Neural cell (in vitro differentiated cells): ENCODE results near the gene SP6. TPM values are rescaled to one million over a fixed set of nuclear protein-coding genes. Genes with fewer than 3 reads are reported as not detected.

Experiments used
- H2AFZ ChIP-seq: fragments of 200-600, 300-800 bp; sonication (generic), shearing (Covaris generic); 2 replicates; pipeline ENCODE4 v1.6.0; 2014; ENCODE audit warnings: low read depth, mild to moderate bottlenecking, antibody characterized with exemption, low read length, moderate library complexity
- H3F3A ChIP-seq: fragments of 200-600 bp; shearing (Covaris generic); 2 replicates; pipeline ENCODE4 v1.6.1; 2016; ENCODE audit warnings: mild to moderate bottlenecking, moderate library complexity, mixed read lengths, antibody characterized with exemption, low read length; ENCODE audit not compliant: insufficient read depth, poor library complexity, severe bottlenecking
- H3K27ac ChIP-seq: fragments of 200-600, 300-800 bp; sonication (generic), shearing (Covaris generic); 2 replicates; pipeline ENCODE4 v1.5.1; 2014; ENCODE audit warnings: mild to moderate bottlenecking, low read length, moderate library complexity
- H3K27me3 ChIP-seq: fragments of 300-800, 200-600 bp; sonication (generic), shearing (Covaris generic); 2 replicates; pipeline ENCODE4 v1.6.0; 2014; ENCODE audit warnings: mild to moderate bottlenecking, low read depth, low read length, moderate library complexity; ENCODE audit not compliant: insufficient read depth
- H3K36me3 ChIP-seq: fragments of 300-800, 200-600 bp; sonication (generic), shearing (Covaris generic); 2 replicates; pipeline ENCODE4 v1.5.1; 2014; ENCODE audit warnings: mild to moderate bottlenecking, antibody characterized with exemption, low read length, moderate library complexity; ENCODE audit not compliant: insufficient read depth
- H3K4me2 ChIP-seq: fragments of 300-800, 200-600 bp; sonication (generic), shearing (Covaris generic); 2 replicates; pipeline ENCODE4 v1.6.0; 2014; ENCODE audit warnings: mild to moderate bottlenecking, low read length
- H3K4me3 ChIP-seq: fragments of 300-800, 200-600 bp; sonication (generic), shearing (Covaris generic); 2 replicates; pipeline ENCODE4 v1.5.1; 2014; ENCODE audit warnings: mild to moderate bottlenecking, low read length, moderate library complexity
- H3K79me2 ChIP-seq: fragments of 200-600 bp; shearing (Covaris generic); replicated peaks from 2 replicates; pipeline ENCODE4 v1.6.0; 2014; ENCODE audit warnings: mild to moderate bottlenecking, low read length, moderate library complexity; ENCODE audit not compliant: insufficient read depth
- H3K9ac ChIP-seq: fragments of 300-800, 200-600 bp; sonication (generic), shearing (Covaris generic); 2 replicates; pipeline ENCODE4 v1.6.1; 2016; ENCODE audit warnings: mild to moderate bottlenecking, low read length, mixed read lengths
- H3K9me2 ChIP-seq: fragments of 200-600 bp; shearing (Covaris generic); 2 replicates; pipeline ENCODE4 v1.6.1; 2016; ENCODE audit warnings: mild to moderate bottlenecking, low read length, mixed read lengths; ENCODE audit not compliant: insufficient read depth
- H3K9me3 ChIP-seq: fragments of 200-600, 300-800 bp; sonication (generic), shearing (Covaris generic); 2 replicates; pipeline ENCODE4 v1.6.1; 2016; ENCODE audit warnings: mild to moderate bottlenecking, mixed run types, low read length, moderate library complexity, mixed read lengths
- H4K20me1 ChIP-seq: fragments of 200-600 bp; shearing (Covaris generic); 2 replicates; pipeline ENCODE4 v1.6.1; 2016; ENCODE audit warnings: mild to moderate bottlenecking, mixed run types; ENCODE audit not compliant: insufficient read depth
- EP300 ChIP-seq: fragments of 450-650 bp; conservative IDR thresholded peaks from 2 replicates; pipeline ENCODE4 v1.6.1; 2014; ENCODE audit warnings: antibody characterized with exemption, mild to moderate bottlenecking, moderate library complexity; ENCODE audit not compliant: poor library complexity, severe bottlenecking
- EZH2 ChIP-seq: fragments of 200-600, 300-800 bp; shearing (Covaris generic), sonication (generic); IDR thresholded peaks from 2 replicates; pipeline ENCODE4 v1.6.1; 2014; ENCODE audit warnings: antibody characterized with exemption, low read length, borderline replicate concordance, mild to moderate bottlenecking; ENCODE audit not compliant: insufficient read depth, poor library complexity, severe bottlenecking
- MXI1 ChIP-seq: fragments of 450-650 bp; conservative IDR thresholded peaks from 2 replicates; pipeline ENCODE4 v1.6.1; 2014; ENCODE audit warnings: antibody characterized with exemption, mild to moderate bottlenecking; ENCODE audit not compliant: poor library complexity, severe bottlenecking
- POLR2AphosphoS5 ChIP-seq: IDR thresholded peaks from 2 replicates; pipeline ENCODE4 v1.6.1; 2012
- RAD21 ChIP-seq: fragments of 450-650 bp; conservative IDR thresholded peaks from 2 replicates; pipeline ENCODE4 v1.6.1; 2014; ENCODE audit warnings: antibody characterized with exemption, mild to moderate bottlenecking, moderate library complexity
- SMC3 ChIP-seq: fragments of 450-650 bp; conservative IDR thresholded peaks from 2 replicates; pipeline ENCODE4 v1.6.1; 2014; ENCODE audit warnings: antibody characterized with exemption, mild to moderate bottlenecking, moderate library complexity; ENCODE audit not compliant: poor library complexity
- TAF1 ChIP-seq: IDR thresholded peaks from 2 replicates; pipeline ENCODE4 v1.6.1; 2012; ENCODE audit warnings: low read depth
- polyA plus RNA-seq: library from polyadenylated mRNA; depleted of rRNA; stranded (reverse); fragments of >200 nt; gene quantifications from 2 replicates; pipeline ENCODE4 v1.2.3, GENCODE V29; 2014
- TF ChIP-seq, protein P1 (sequence below): fragments of 450-650 bp; IDR thresholded peaks from 2 replicates; pipeline ENCODE4 v1.5.1; 2014; ENCODE audit warnings: antibody characterized with exemption, mild to moderate bottlenecking, moderate library complexity; ENCODE audit not compliant: poor library complexity, severe bottlenecking
- TF ChIP-seq, protein P2 (sequence below): IDR thresholded peaks from 2 replicates; pipeline ENCODE4 v1.6.1; 2012; ENCODE audit warnings: borderline replicate concordance

Gene SP6
- polyA plus RNA-seq, 1 donor from 2014 or later, result 0.42 TPM

DNA sequence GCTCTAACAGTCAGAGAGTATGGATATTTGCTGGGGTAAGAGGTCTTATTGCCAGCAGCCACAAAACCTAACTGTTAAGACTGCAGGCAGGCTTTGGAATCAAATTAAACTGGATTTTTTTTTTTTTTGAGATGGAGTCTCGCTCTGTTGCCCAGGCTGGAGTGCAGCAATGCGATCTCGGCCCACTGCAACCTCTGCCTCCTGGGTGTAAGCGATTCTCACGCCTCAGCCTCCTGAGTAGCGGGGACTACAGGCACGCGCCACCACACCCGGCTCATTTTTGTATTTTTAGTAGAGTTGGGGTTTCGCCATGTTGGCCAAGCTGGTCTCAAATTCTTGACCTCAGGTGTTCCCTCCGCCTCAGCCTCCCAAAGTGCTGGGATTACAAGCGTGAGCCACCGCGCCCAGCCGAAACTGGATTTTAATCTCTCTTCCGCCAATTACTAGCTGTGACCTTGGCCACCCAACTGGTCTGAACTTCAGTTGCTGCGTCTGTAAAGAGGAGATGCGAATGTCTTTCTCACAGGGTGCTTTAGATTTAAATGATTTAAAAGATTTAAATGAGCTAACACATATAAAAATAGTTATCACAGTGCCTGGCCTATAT is 20.5 kb downstream of the SP6 start:
- H3K27me3 ChIP-seq, result no peaks in the 10 kb centered on the region
- H3K4me2 ChIP-seq, result peak overlapping the region; percentile 77
- H4K20me1 ChIP-seq, result no peaks in the 10 kb centered on the region
- no peak overlapping the region for H2AFZ ChIP-seq
- H3K9ac ChIP-seq, result peak overlapping the region; percentile 80
- TF ChIP-seq EP300, result no peak
- TF ChIP-seq TAF1, result no peak
- no peak for TF ChIP-seq SMC3
- no peak for TF ChIP-seq EZH2
- TF ChIP-seq POLR2AphosphoS5, result no peak
- TF ChIP-seq, protein P1, sequence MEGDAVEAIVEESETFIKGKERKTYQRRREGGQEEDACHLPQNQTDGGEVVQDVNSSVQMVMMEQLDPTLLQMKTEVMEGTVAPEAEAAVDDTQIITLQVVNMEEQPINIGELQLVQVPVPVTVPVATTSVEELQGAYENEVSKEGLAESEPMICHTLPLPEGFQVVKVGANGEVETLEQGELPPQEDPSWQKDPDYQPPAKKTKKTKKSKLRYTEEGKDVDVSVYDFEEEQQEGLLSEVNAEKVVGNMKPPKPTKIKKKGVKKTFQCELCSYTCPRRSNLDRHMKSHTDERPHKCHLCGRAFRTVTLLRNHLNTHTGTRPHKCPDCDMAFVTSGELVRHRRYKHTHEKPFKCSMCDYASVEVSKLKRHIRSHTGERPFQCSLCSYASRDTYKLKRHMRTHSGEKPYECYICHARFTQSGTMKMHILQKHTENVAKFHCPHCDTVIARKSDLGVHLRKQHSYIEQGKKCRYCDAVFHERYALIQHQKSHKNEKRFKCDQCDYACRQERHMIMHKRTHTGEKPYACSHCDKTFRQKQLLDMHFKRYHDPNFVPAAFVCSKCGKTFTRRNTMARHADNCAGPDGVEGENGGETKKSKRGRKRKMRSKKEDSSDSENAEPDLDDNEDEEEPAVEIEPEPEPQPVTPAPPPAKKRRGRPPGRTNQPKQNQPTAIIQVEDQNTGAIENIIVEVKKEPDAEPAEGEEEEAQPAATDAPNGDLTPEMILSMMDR, result no peak
- no peak for TF ChIP-seq RAD21
- TF ChIP-seq, protein P2, sequence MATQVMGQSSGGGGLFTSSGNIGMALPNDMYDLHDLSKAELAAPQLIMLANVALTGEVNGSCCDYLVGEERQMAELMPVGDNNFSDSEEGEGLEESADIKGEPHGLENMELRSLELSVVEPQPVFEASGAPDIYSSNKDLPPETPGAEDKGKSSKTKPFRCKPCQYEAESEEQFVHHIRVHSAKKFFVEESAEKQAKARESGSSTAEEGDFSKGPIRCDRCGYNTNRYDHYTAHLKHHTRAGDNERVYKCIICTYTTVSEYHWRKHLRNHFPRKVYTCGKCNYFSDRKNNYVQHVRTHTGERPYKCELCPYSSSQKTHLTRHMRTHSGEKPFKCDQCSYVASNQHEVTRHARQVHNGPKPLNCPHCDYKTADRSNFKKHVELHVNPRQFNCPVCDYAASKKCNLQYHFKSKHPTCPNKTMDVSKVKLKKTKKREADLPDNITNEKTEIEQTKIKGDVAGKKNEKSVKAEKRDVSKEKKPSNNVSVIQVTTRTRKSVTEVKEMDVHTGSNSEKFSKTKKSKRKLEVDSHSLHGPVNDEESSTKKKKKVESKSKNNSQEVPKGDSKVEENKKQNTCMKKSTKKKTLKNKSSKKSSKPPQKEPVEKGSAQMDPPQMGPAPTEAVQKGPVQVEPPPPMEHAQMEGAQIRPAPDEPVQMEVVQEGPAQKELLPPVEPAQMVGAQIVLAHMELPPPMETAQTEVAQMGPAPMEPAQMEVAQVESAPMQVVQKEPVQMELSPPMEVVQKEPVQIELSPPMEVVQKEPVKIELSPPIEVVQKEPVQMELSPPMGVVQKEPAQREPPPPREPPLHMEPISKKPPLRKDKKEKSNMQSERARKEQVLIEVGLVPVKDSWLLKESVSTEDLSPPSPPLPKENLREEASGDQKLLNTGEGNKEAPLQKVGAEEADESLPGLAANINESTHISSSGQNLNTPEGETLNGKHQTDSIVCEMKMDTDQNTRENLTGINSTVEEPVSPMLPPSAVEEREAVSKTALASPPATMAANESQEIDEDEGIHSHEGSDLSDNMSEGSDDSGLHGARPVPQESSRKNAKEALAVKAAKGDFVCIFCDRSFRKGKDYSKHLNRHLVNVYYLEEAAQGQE, result no peak
- no peak for TF ChIP-seq MXI1
- peak overlapping the region; percentile 77 for H3K27ac ChIP-seq
- no peaks in the 10 kb centered on the region for H3K9me2 ChIP-seq
- peaks cover 6% of the 10 kb centered on the region for H3K79me2 ChIP-seq
- no peaks in the 10 kb centered on the region for H3K9me3 ChIP-seq
- H3F3A ChIP-seq, result peaks cover 2% of the 10 kb centered on the region
- H3K4me3 ChIP-seq, result peak overlapping the region; percentile 71
- no peaks in the 10 kb centered on the region for H3K36me3 ChIP-seq

DNA sequence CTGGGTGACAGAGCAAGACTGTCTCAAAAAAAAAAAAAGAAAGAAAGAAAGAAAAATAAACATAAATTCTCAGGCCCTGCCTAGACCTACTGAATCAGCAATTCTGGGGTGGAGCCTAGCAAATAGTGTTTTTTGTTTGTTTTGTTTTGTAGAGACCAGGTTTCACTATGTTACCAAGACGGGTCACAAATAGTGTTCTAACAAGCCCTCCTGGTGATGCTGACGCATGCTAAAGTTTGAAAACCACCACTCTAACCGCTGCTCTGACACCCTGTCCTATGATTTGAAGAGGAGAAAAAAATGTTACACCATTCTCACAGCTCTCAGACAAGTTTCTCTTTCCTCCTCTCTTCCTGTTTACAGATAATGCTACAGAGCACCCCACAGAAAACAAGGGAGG is 21.1 kb downstream of the SP6 start:
- Histone ChIP-seq H3F3A (peaks cover 2% of the 10 kb centered on the region), H3K4me2 (no peak overlapping the region), H3K36me3 (no peaks in the 10 kb centered on the region), H3K4me3 (peak overlapping the region; percentile 71), H3K9ac (no peak overlapping the region), H4K20me1 (no peaks in the 10 kb centered on the region), H3K9me2 (no peaks in the 10 kb centered on the region), H3K27ac (no peak overlapping the region), H3K27me3 (no peaks in the 10 kb centered on the region), H3K9me3 (no peaks in the 10 kb centered on the region), H2AFZ (no peak overlapping the region), H3K79me2 (peaks cover 6% of the 10 kb centered on the region)
- TF ChIP-seq POLR2AphosphoS5, result no peak
- no peak for TF ChIP-seq MXI1
- TF ChIP-seq, protein P1, result no peak
- TF ChIP-seq TAF1, result no peak
- TF ChIP-seq RAD21, result no peak
- TF ChIP-seq, protein P2, result no peak
- no peak for TF ChIP-seq SMC3
- TF ChIP-seq EZH2, result no peak
